ENCODE results near the gene FARSB. TPM values are rescaled to one million over a fixed set of nuclear protein-coding genes. Genes with fewer than 3 reads are reported as not detected.

The FARSB gene
- total RNA-seq, 1 experiment from 2014 or later, result 67.6 TPM

- H3K9me3 Mint-ChIP-seq (ENCODE audit: low read depth, unreplicated experiment), result no peaks in the 10 kb centered on the region
- H3K4me3 Mint-ChIP-seq (ENCODE audit: low read depth, unreplicated experiment), result no peak overlapping the region
- CTCF ChIA-PET, result no interaction called here
- H3K27me3 Mint-ChIP-seq (ENCODE audit: unreplicated experiment), result no peaks in the 10 kb centered on the region
- DNase-seq, result no peak
- no TSS peak for BruUV-seq (replicated peaks)
- peaks cover 5% of the 10 kb centered on the region for H3K36me3 Mint-ChIP-seq (ENCODE audit: insufficient read depth, unreplicated experiment)
- TF ChIP-seq CTCF (IDR thresholded peaks at IDR 0.05; ENCODE audit: unreplicated experiment), result no peak
- H3K4me1 Mint-ChIP-seq (ENCODE audit: low read depth, unreplicated experiment), result no peaks in the 10 kb centered on the region
- intact Hi-C loops (cut with micrococcal nuclease; ENCODE audit: unreplicated experiment), result no loop called here
- H3K27ac Mint-ChIP-seq (ENCODE audit: unreplicated experiment), result no peak overlapping the region
Observed at GRCh38 chr2:222535477-222535876, 120.4 kb downstream of the FARSB start.

GRCh38 chr2:222532315-222532714, 123.6 kb downstream of the FARSB start:
- H3K4me3 Mint-ChIP-seq (ENCODE audit: low read depth, unreplicated experiment), result no peak overlapping the region
- H3K27me3 Mint-ChIP-seq (ENCODE audit: unreplicated experiment), result no peaks in the 10 kb centered on the region
- no peak for TF ChIP-seq CTCF (IDR thresholded peaks at IDR 0.05; ENCODE audit: unreplicated experiment)
- intact Hi-C loops (cut with micrococcal nuclease; ENCODE audit: unreplicated experiment), result no loop called here
- DNase-seq, result no peak
- H3K36me3 Mint-ChIP-seq (ENCODE audit: insufficient read depth, unreplicated experiment), result peaks cover 9% of the 10 kb centered on the region
- no peaks in the 10 kb centered on the region for H3K9me3 Mint-ChIP-seq (ENCODE audit: low read depth, unreplicated experiment)
- H3K4me1 Mint-ChIP-seq (ENCODE audit: low read depth, unreplicated experiment), result no peaks in the 10 kb centered on the region
- CTCF ChIA-PET, result interaction anchor here (1.1 kb wide), 1 partner anchor 214 kb away, joined by 7 read pairs; no protein-coding TSS in a partner anchor
- no TSS peak for BruUV-seq (replicated peaks)
- H3K27ac Mint-ChIP-seq (ENCODE audit: unreplicated experiment), result no peak overlapping the region

GRCh38 chr2:222526480-222527277, 129.2 kb downstream of the FARSB start:
- H3K4me1 Mint-ChIP-seq (ENCODE audit: low read depth, unreplicated experiment), result no peaks in the 10 kb centered on the region
- H3K36me3 Mint-ChIP-seq (ENCODE audit: insufficient read depth, unreplicated experiment), result peaks cover 26% of the 10 kb centered on the region
- H3K4me3 Mint-ChIP-seq (ENCODE audit: low read depth, unreplicated experiment), result no peak overlapping the region
- H3K9me3 Mint-ChIP-seq (ENCODE audit: low read depth, unreplicated experiment), result no peaks in the 10 kb centered on the region
- intact Hi-C loops (cut with micrococcal nuclease; ENCODE audit: unreplicated experiment), result no loop called here
- CTCF ChIA-PET, result no interaction called here
- TF ChIP-seq CTCF (IDR thresholded peaks at IDR 0.05; ENCODE audit: unreplicated experiment), result no peak
- DNase-seq, result no peak
- no TSS peak for BruUV-seq (replicated peaks)
- H3K27me3 Mint-ChIP-seq (ENCODE audit: unreplicated experiment), result no peaks in the 10 kb centered on the region
- no peak overlapping the region for H3K27ac Mint-ChIP-seq (ENCODE audit: unreplicated experiment)

- intact Hi-C loops (cut with micrococcal nuclease; ENCODE audit: unreplicated experiment), result no loop called here
- DNase-seq, result no peak
- no TSS peak for BruUV-seq (replicated peaks)
- CTCF ChIA-PET, result no interaction called here
- TF ChIP-seq CTCF (IDR thresholded peaks at IDR 0.05; ENCODE audit: unreplicated experiment), result no peak
- no peak overlapping the region for H3K27ac Mint-ChIP-seq (ENCODE audit: unreplicated experiment)
- H3K4me1 Mint-ChIP-seq (ENCODE audit: low read depth, unreplicated experiment), result no peaks in the 10 kb centered on the region
- H3K36me3 Mint-ChIP-seq (ENCODE audit: insufficient read depth, unreplicated experiment), result peaks cover 26% of the 10 kb centered on the region
- H3K4me3 Mint-ChIP-seq (ENCODE audit: low read depth, unreplicated experiment), result no peak overlapping the region
- no peaks in the 10 kb centered on the region for H3K27me3 Mint-ChIP-seq (ENCODE audit: unreplicated experiment)
- no peaks in the 10 kb centered on the region for H3K9me3 Mint-ChIP-seq (ENCODE audit: low read depth, unreplicated experiment)
Observed at GRCh38 chr2:222525811-222526210, 130.1 kb downstream of the FARSB start.
